Epithelial cell of proximal tubule (primary cell): ENCODE data around the gene PNLIPRP1. TPM values are rescaled to one million over a fixed set of nuclear protein-coding genes. Genes with fewer than 3 reads are reported as not detected.

Experiments used
- DNase-seq: peaks from one replicate; pipeline ENCODE4 v3.0.0-alpha.2; 2011; ENCODE audit warnings: low read depth
- H3K4me3 ChIP-seq: 2 replicates; pipeline ENCODE4 v1.5.1; 2011; ENCODE audit warnings: low read depth, mild to moderate bottlenecking, low read length
- CTCF ChIP-seq: conservative IDR thresholded peaks from 2 replicates; pipeline ENCODE4 v1.5.1; 2012; ENCODE audit warnings: low read depth, mild to moderate bottlenecking, low read length
- total RNA-seq: library from RNA; depleted of rRNA; stranded (reverse); fragments of >200 nt; gene quantifications from 2 replicates; pipeline ENCODE4 v1.2.3, GENCODE V29; 2015

PNLIPRP1 gene
- total RNA-seq, 1 donor from 2014 or later: not detected

- DNase-seq: no peak
- no peak for TF ChIP-seq CTCF
- H3K4me3 ChIP-seq: no peak overlapping the region
Measured at GRCh38 chr10:116634126-116634975, 43.6 kb downstream of the PNLIPRP1 start.

GRCh38 chr10:116636385-116636784 lies 45.6 kb downstream of the PNLIPRP1 start:
- no peak for DNase-seq
- TF ChIP-seq CTCF: no peak
- H3K4me3 ChIP-seq: no peak overlapping the region

- no peak for TF ChIP-seq CTCF
- no peak for DNase-seq
Measured at GRCh38 chr10:116636976-116637375, 46.2 kb downstream of the PNLIPRP1 start.

GRCh38 chr10:116637830-116638229 lies 47.1 kb downstream of the PNLIPRP1 start:
- DNase-seq: no peak
- no peak overlapping the region for H3K4me3 ChIP-seq
- TF ChIP-seq CTCF: no peak

More at GRCh38 chr10:116636976-116637375, 46.2 kb downstream of the PNLIPRP1 start:
- no peak overlapping the region for H3K4me3 ChIP-seq

- no peak for TF ChIP-seq CTCF
- no peak for DNase-seq
- no peak overlapping the region for H3K4me3 ChIP-seq
Measured at GRCh38 chr10:116646502-116646901, 55.7 kb downstream of the PNLIPRP1 start.

GRCh38 chr10:116648903-116649302 lies 58.1 kb downstream of the PNLIPRP1 start:
- TF ChIP-seq CTCF: no peak
- H3K4me3 ChIP-seq: no peak overlapping the region
- DNase-seq: no peak

- DNase-seq: no peak
- TF ChIP-seq CTCF: no peak
- H3K4me3 ChIP-seq: no peak overlapping the region
Measured at GRCh38 chr10:116653885-116654284, 63.1 kb downstream of the PNLIPRP1 start.
